ENCODE results near the gene NSFL1C.

Gene NSFL1C

DNA sequence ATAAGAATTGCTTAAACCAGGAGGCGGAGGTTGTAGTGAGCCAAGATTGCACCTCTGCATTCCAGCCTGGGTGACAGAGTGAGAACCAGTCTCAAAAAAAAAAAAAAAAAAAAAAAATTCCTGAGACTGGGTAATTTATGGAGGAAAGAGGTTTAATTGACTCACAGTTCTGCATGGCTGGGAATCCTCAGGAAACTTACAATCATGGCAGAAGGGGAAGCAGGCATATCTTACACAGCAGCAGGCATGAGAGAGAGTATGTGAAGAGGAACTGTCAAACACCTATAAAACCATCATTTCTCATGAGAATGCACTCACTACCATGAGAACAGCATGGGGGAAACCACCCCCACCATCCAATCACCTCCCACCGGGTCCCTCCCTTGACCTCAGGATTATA is 72.0 kb downstream of the NSFL1C start:
- TF ChIP-seq CTCF (IDR thresholded peaks at IDR 0.05): no peak
- Histone ChIP-seq H3K4me3 (no peak overlapping the region), H3K27ac (no peak overlapping the region)
- DNase-seq (ENCODE audit: low spot score): no peak

DNA sequence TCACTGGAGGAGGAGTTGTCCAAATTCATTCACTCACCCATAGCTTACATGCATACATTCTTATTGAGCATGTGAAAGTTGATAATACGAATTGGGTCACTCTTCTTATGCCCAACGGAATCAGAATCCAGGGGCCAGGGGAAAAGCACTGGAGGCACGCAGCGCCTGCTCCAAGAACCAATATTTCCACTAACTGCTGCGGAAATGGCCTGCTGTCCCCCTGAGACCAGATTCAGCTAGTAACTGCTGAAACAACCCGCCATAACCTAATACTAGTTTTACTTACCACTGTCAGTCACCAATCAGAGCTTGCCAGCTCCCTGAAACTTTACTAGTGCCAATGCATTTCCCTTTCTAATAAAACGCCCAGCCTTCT is 73.2 kb downstream of the NSFL1C start:
- Histone ChIP-seq H3K4me3 (peak overlapping the region; percentile 90), H3K27ac (peak overlapping the region; percentile 66 to 74)
- no peak for TF ChIP-seq CTCF (IDR thresholded peaks at IDR 0.05)
- DNase-seq (ENCODE audit: low spot score): no peak

DNA sequence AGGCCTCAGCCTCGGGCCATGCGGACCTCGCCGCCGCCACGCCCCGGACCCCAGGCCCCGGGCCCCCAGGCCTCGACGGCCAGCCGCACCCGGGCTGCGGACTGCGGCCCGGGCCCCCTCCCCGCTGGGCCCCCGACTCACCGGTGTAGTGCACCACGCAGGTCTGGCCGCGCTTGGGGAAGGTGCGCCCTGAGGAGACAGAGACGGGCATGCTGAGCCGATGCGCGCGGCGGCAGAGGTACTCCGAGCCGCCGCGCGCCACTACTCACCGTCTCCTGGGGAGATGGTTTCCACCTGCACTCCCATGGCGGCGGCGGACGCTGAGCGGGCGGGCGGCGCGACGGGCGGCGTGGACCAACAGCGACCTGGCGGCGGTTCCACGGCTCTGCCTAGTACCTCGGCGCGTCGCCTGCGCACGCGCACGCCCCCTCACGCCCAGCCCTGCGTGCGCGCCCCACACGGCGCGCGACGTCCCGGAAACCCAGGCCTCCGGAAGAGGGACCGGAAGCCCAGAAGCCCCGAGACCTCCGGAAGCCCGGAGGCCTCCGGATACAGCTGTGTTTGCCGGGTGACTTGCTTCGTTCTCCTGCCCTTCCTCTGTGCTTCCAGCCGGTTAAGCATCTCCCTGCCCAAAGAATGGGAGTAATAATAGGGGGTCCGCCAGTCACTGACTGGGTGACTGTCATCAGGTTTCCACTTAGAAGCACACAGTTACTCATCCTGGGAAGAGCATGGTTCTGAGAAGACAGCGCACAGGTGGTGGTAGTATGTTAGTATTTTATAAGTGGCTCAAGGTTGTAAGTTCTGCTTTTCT is 73.7 kb downstream of the NSFL1C start, which contains the start of gene FKBP1A:
FKBP1A (minus strand) TSS at position 362 of the 814 bp plus-strand sequence; CDS start at position 306, 56 bp downstream.
- TF ChIP-seq CTCF (IDR thresholded peaks at IDR 0.05): no peak
- Histone ChIP-seq H3K27ac (peak within 1 kb of the TSS; percentile 66 to 74), H3K4me3 (peak within 1 kb of the TSS; percentile 90)

DNA sequence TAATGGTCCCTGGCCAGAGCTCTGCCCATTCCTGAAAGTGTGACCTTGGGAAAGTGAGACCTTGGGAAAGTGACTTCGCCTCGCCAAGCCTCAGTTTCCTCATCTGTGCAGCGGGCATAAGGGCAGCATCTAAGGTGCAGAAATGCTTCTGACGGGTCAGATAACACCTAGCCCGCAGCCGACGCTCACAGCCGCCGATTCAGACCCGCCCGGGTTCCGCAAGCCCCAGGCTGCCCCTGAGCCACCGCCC is 74.3 kb downstream of the NSFL1C start:
- Histone ChIP-seq H3K27ac (peak overlapping the region; percentile 66 to 74), H3K4me3 (peak overlapping the region; percentile 90)
- DNase-seq (ENCODE audit: low spot score): no peak
- no peak for TF ChIP-seq CTCF (IDR thresholded peaks at IDR 0.05)

More for the DNA sequence above, 73.7 kb downstream of the NSFL1C start, which contains the start of gene FKBP1A:
- DNase-seq (ENCODE audit: low spot score): peak; percentile 93

Measured in coronary artery (tissue), 2 donors.